Osteoblast (primary cell): Measurements from ENCODE around the gene PSMD6. TPM values are rescaled to one million over a fixed set of nuclear protein-coding genes. Genes with fewer than 3 reads are reported as not detected.

Source experiments
- DNase-seq: peaks from one replicate; pipeline ENCODE4 v3.0.0; 2011; ENCODE audit warnings: low spot score, mixed read lengths; ENCODE audit not compliant: insufficient read length; ENCODE audit errors: missing footprints
- H2AFZ ChIP-seq: 2 replicates; pipeline ENCODE4 v1.6.0; 2011; ENCODE audit warnings: mild to moderate bottlenecking, low read length
- H3K27ac ChIP-seq: 2 replicates; pipeline ENCODE4 v1.5.1; 2011; ENCODE audit warnings: mild to moderate bottlenecking, low read depth, low read length, moderate library complexity
- H3K27me3 ChIP-seq: 2 replicates; pipeline ENCODE4 v1.6.0; 2012; ENCODE audit warnings: mild to moderate bottlenecking, control low read depth, inconsistent platforms, low read length, moderate library complexity; ENCODE audit not compliant: insufficient read depth
- H3K36me3 ChIP-seq: 2 replicates; pipeline ENCODE4 v1.5.1; 2011; ENCODE audit warnings: mild to moderate bottlenecking, low read length, control low read depth, moderate library complexity; ENCODE audit not compliant: insufficient read depth
- H3K4me1 ChIP-seq: 2 replicates; pipeline ENCODE4 v1.5.1; 2011; ENCODE audit warnings: mild to moderate bottlenecking, low read length, control low read depth, moderate library complexity; ENCODE audit not compliant: insufficient read depth
- H3K4me2 ChIP-seq: 2 replicates; pipeline ENCODE4 v1.6.0; 2011; ENCODE audit warnings: mild to moderate bottlenecking, low read length; ENCODE audit not compliant: insufficient read depth
- H3K4me3 ChIP-seq: fragments of 200-600 bp; sonication (generic); 3 replicates; pipeline ENCODE4 v1.5.1; 2012; ENCODE audit warnings: mild to moderate bottlenecking, low read length, inconsistent platforms; ENCODE audit not compliant: insufficient read depth
- H3K79me2 ChIP-seq: 2 replicates; pipeline ENCODE4 v1.6.0; 2012; ENCODE audit warnings: mild to moderate bottlenecking, low read length, control low read depth, inconsistent platforms; ENCODE audit not compliant: insufficient read depth
- H3K9me3 ChIP-seq: 2 replicates; pipeline ENCODE4 v1.5.1; 2011; ENCODE audit warnings: low read depth, low read length, control low read depth
- H4K20me1 ChIP-seq: 2 replicates; pipeline ENCODE4 v1.6.0; 2012; ENCODE audit warnings: mild to moderate bottlenecking, low read length, control low read depth; ENCODE audit not compliant: insufficient read depth
- CTCF ChIP-seq: IDR thresholded peaks from 2 replicates; pipeline ENCODE4 v1.5.1; 2011; ENCODE audit warnings: mild to moderate bottlenecking, low read depth, low read length, moderate library complexity; ENCODE audit errors: extremely low read depth
- total RNA-seq: library from RNA; depleted of rRNA; stranded (reverse); fragments of >200 nt; gene quantifications from 2 replicates; pipeline ENCODE4 v1.2.3, GENCODE V29; 2012

PSMD6 gene
- total RNA-seq, 1 donor = 76.7 TPM

GRCh38 chr3:64064804-64065203, 41.5 kb upstream of the PSMD6 start:
- no peaks in the 10 kb centered on the region for H4K20me1 ChIP-seq
- H3K79me2 ChIP-seq = no peaks in the 10 kb centered on the region
- H3K27me3 ChIP-seq = no peaks in the 10 kb centered on the region
- no peaks in the 10 kb centered on the region for H3K9me3 ChIP-seq
- H2AFZ ChIP-seq = no peak overlapping the region
- no peaks in the 10 kb centered on the region for H3K36me3 ChIP-seq
- DNase-seq = no peak
- H3K4me3 ChIP-seq = no peak overlapping the region
- no peak overlapping the region for H3K4me2 ChIP-seq
- TF ChIP-seq CTCF = no peak
- no peak overlapping the region for H3K27ac ChIP-seq
- no peaks in the 10 kb centered on the region for H3K4me1 ChIP-seq

- Histone ChIP-seq H3K27ac (no peak overlapping the region), H2AFZ (no peak overlapping the region), H3K4me1 (no peaks in the 10 kb centered on the region), H3K27me3 (no peaks in the 10 kb centered on the region), H3K79me2 (no peaks in the 10 kb centered on the region), H3K36me3 (no peaks in the 10 kb centered on the region), H3K4me3 (no peak overlapping the region), H4K20me1 (no peaks in the 10 kb centered on the region), H3K9me3 (no peaks in the 10 kb centered on the region), H3K4me2 (no peak overlapping the region)
- TF ChIP-seq CTCF = no peak
- no peak for DNase-seq
Measured at GRCh38 chr3:64063983-64064438, 40.7 kb upstream of the PSMD6 start.

GRCh38 chr3:64063207-64063982, 40.1 kb upstream of the PSMD6 start:
- Histone ChIP-seq H3K4me3 (no peak overlapping the region), H3K27ac (no peak overlapping the region), H3K79me2 (no peaks in the 10 kb centered on the region), H2AFZ (no peak overlapping the region), H4K20me1 (no peaks in the 10 kb centered on the region), H3K9me3 (no peaks in the 10 kb centered on the region), H3K4me2 (no peak overlapping the region), H3K4me1 (no peaks in the 10 kb centered on the region), H3K36me3 (no peaks in the 10 kb centered on the region), H3K27me3 (no peaks in the 10 kb centered on the region)
- DNase-seq = no peak
- TF ChIP-seq CTCF = no peak

- Histone ChIP-seq H3K27me3 (no peaks in the 10 kb centered on the region), H3K9me3 (no peaks in the 10 kb centered on the region), H4K20me1 (no peaks in the 10 kb centered on the region), H3K4me1 (no peaks in the 10 kb centered on the region), H3K4me3 (no peak overlapping the region), H3K79me2 (no peaks in the 10 kb centered on the region), H3K27ac (no peak overlapping the region), H3K4me2 (no peak overlapping the region), H3K36me3 (no peaks in the 10 kb centered on the region), H2AFZ (no peak overlapping the region)
- no peak for DNase-seq
- TF ChIP-seq CTCF = no peak
Measured at GRCh38 chr3:64061628-64062027, 38.3 kb upstream of the PSMD6 start.
